Panc1 (cell line): ENCODE measurements around the gene TRAF5.

Experiments used
- CTCF ChIP-seq: fragments of 450-650 bp; IDR thresholded peaks from 2 replicates; pipeline ENCODE4 v1.5.1; 2017; ENCODE audit warnings: mild to moderate bottlenecking
- POLR2AphosphoS5 ChIP-seq: IDR thresholded peaks from 2 replicates; pipeline ENCODE4 v1.6.1; 2012; ENCODE audit warnings: mild to moderate bottlenecking, low read depth, low read length, moderate library complexity
- REST ChIP-seq, 2 experiments: IDR thresholded peaks; 2 replicates each; pipeline ENCODE4 v1.6.1; 2011 to 2012; ENCODE audit warnings: low read depth in 2 of 2, control low read depth in 1 of 2, low read length in 1 of 2, mild to moderate bottlenecking in 1 of 2, moderate library complexity in 1 of 2; ENCODE audit not compliant: insufficient read depth in 1 of 2

- no peak for TF ChIP-seq POLR2AphosphoS5
- no peak for TF ChIP-seq CTCF
- no peak for TF ChIP-seq REST (IDR thresholded peaks at IDR 0.05; ENCODE audit: insufficient read depth in 1 of 2, low read depth in 2 of 2, low read length in 1 of 2)
Observed at GRCh38 chr1:211337430-211338223, 11.0 kb downstream of the TRAF5 start.
